WTC11 (cell line): ENCODE measurements around the gene ATF3. TPM values are rescaled to one million over a fixed set of nuclear protein-coding genes. Genes with fewer than 3 reads are reported as not detected.

ENCODE experiments used
- ATAC-seq: fragments of 200-7000 bp; cut with Tn5 transposase; 2 replicates; pipeline ENCODE4 v1.10.0; 2021; ENCODE audit warnings: mild to moderate bottlenecking, moderate library complexity
- CTCF ChIA-PET: fragments of 300-600 bp; sonication (Branson Sonifier 250); formaldehyde crosslinking; loops from one replicate; lab custom pipeline; 2021; ENCODE audit warnings: antibody characterized with exemption; lab: Charles Lee
- POLR2A ChIA-PET: fragments of 350-600 bp; sonication (Branson Sonifier 250); formaldehyde crosslinking; loops from one replicate; lab custom pipeline; 2021; ENCODE audit warnings: antibody characterized with exemption; lab: Charles Lee
- DNase-seq: peaks from one replicate; pipeline ENCODE4 v3.0.0; 2021; ENCODE audit warnings: low spot score
- H3K27ac Mint-ChIP-seq: 2 replicates; pipeline ENCODE4 v1.8.0; 2021; ENCODE audit warnings: mixed read lengths
- H3K27me3 Mint-ChIP-seq: 2 replicates; pipeline ENCODE4 v1.8.0; 2021; ENCODE audit warnings: low read depth, mild to moderate bottlenecking, moderate library complexity, mixed read lengths
- H3K36me3 Mint-ChIP-seq: 2 replicates; pipeline ENCODE4 v1.8.0; 2021; ENCODE audit warnings: mixed read lengths
- H3K4me1 Mint-ChIP-seq: 2 replicates; pipeline ENCODE4 v1.8.0; 2022; ENCODE audit warnings: mixed read lengths
- H3K4me3 Mint-ChIP-seq: 2 replicates; pipeline ENCODE4 v1.8.0; 2021; ENCODE audit warnings: mild to moderate bottlenecking, moderate library complexity, mixed read lengths
- H3K9me3 Mint-ChIP-seq: 2 replicates; pipeline ENCODE4 v1.8.0; 2021; ENCODE audit warnings: mixed read lengths
- ARID4B ChIP-seq: sonication (generic); formaldehyde crosslinking; IDR thresholded peaks from 2 replicates; pipeline ENCODE4 v1.8.0; 2023; ENCODE audit warnings: missing genetic modification reagents, mild to moderate bottlenecking, borderline replicate concordance
- ATF1 ChIP-seq: sonication (generic); formaldehyde crosslinking; IDR thresholded peaks from 2 replicates; pipeline ENCODE4 v1.8.1; 2023; ENCODE audit warnings: mild to moderate bottlenecking, moderate library complexity, missing genetic modification reagents
- ATF3 ChIP-seq: sonication (generic); formaldehyde crosslinking; conservative IDR thresholded peaks from 2 replicates; pipeline ENCODE4 v1.8.1; 2022; ENCODE audit warnings: mild to moderate bottlenecking, missing genetic modification reagents
- CREB1 ChIP-seq: sonication (generic); formaldehyde crosslinking; IDR thresholded peaks from 2 replicates; pipeline ENCODE4 v1.8.0; 2023; ENCODE audit warnings: mild to moderate bottlenecking, missing genetic modification reagents
- ELF4 ChIP-seq: sonication (generic); formaldehyde crosslinking; IDR thresholded peaks from 2 replicates; pipeline ENCODE4 v1.8.1; 2022; ENCODE audit warnings: low read depth, mild to moderate bottlenecking, moderate library complexity, missing genetic modification reagents
- ESRRA ChIP-seq: sonication (generic); formaldehyde crosslinking; IDR thresholded peaks from 2 replicates; pipeline ENCODE4 v1.8.1; 2022; ENCODE audit warnings: mild to moderate bottlenecking, missing genetic modification reagents, borderline replicate concordance
- IRF2 ChIP-seq: sonication (generic); formaldehyde crosslinking; IDR thresholded peaks from 2 replicates; pipeline ENCODE4 v1.8.0; 2022; ENCODE audit warnings: low read depth, missing genetic modification reagents, borderline replicate concordance
- JAZF1 ChIP-seq: fragments of 250-450 bp; sonication (Bioruptor Pico); IDR thresholded peaks from 2 replicates; pipeline ENCODE4 v1.9.0; 2021; ENCODE audit warnings: moderate library complexity, mild to moderate bottlenecking, inconsistent platforms
- MXD4 ChIP-seq: fragments of 250-450 bp; sonication (Bioruptor Pico); IDR thresholded peaks from 2 replicates; pipeline ENCODE4 v1.8.0; 2021; ENCODE audit warnings: mild to moderate bottlenecking, moderate library complexity, borderline replicate concordance
- NFE2L1 ChIP-seq: sonication (generic); formaldehyde crosslinking; IDR thresholded peaks from 2 replicates; pipeline ENCODE4 v1.8.1; 2023; ENCODE audit warnings: missing genetic modification reagents
- NFYB ChIP-seq: sonication (generic); formaldehyde crosslinking; conservative IDR thresholded peaks from 2 replicates; pipeline ENCODE4 v1.8.0; 2022; ENCODE audit warnings: low read depth, missing genetic modification reagents
- NR3C1 ChIP-seq: sonication (generic); formaldehyde crosslinking; conservative IDR thresholded peaks from 2 replicates; pipeline ENCODE4 v1.8.1; 2023; ENCODE audit warnings: low read depth, mild to moderate bottlenecking, missing genetic modification reagents
- OVOL2 ChIP-seq: fragments of 250-450 bp; sonication (Bioruptor Pico); IDR thresholded peaks from 2 replicates; pipeline ENCODE4 v1.9.0; 2021; ENCODE audit warnings: mild to moderate bottlenecking, borderline replicate concordance
- PREB ChIP-seq: sonication (generic); formaldehyde crosslinking; IDR thresholded peaks from 2 replicates; pipeline ENCODE4 v1.8.1; 2022; ENCODE audit warnings: mild to moderate bottlenecking, missing genetic modification reagents, moderate library complexity, borderline replicate concordance
- RELA ChIP-seq: sonication (generic); formaldehyde crosslinking; IDR thresholded peaks from 2 replicates; pipeline ENCODE4 v1.8.1; 2022; ENCODE audit warnings: missing genetic modification reagents, mild to moderate bottlenecking, borderline replicate concordance
- TCF7 ChIP-seq: sonication (generic); formaldehyde crosslinking; IDR thresholded peaks from 2 replicates; pipeline ENCODE4 v1.8.0; 2022; ENCODE audit warnings: mild to moderate bottlenecking, low read depth, missing genetic modification reagents, moderate library complexity
- TEAD4 ChIP-seq: sonication (generic); formaldehyde crosslinking; IDR thresholded peaks from 2 replicates; pipeline ENCODE4 v1.8.0; 2022; ENCODE audit warnings: mild to moderate bottlenecking, missing genetic modification reagents
- ZNF121 ChIP-seq: sonication (generic); formaldehyde crosslinking; IDR thresholded peaks from 2 replicates; pipeline ENCODE4 v1.8.0; 2023; ENCODE audit warnings: missing genetic modification reagents
- ZNF219 ChIP-seq: sonication (generic); formaldehyde crosslinking; IDR thresholded peaks from 2 replicates; pipeline ENCODE4 v1.8.0; 2023; ENCODE audit warnings: missing genetic modification reagents, mild to moderate bottlenecking, borderline replicate concordance
- ZNF671 ChIP-seq: fragments of 250-450 bp; sonication (Bioruptor Pico); IDR thresholded peaks from 2 replicates; pipeline ENCODE4 v1.8.0; 2021; ENCODE audit warnings: mild to moderate bottlenecking
- total RNA-seq: library from RNA; stranded (reverse); gene quantifications from 3 replicates; pipeline ENCODE4 v1.2.3, GENCODE V29; 2021
- TF ChIP-seq, protein P1 (sequence below): fragments of 250-450 bp; sonication (Bioruptor Pico); IDR thresholded peaks from 2 replicates; pipeline ENCODE4 v1.9.0; 2021; ENCODE audit warnings: moderate library complexity, mild to moderate bottlenecking, inconsistent platforms, borderline replicate concordance
- TF ChIP-seq, protein P2 (sequence below): sonication (generic); formaldehyde crosslinking; IDR thresholded peaks from 2 replicates; pipeline ENCODE4 v1.8.1; 2022; ENCODE audit warnings: missing genetic modification reagents, borderline replicate concordance
- TF ChIP-seq, protein P3 (sequence below): fragments of 250-450 bp; sonication (Bioruptor Pico); IDR thresholded peaks from 2 replicates; pipeline ENCODE4 v1.8.0; 2021; ENCODE audit warnings: mild to moderate bottlenecking

ATF3 gene
- total RNA-seq, 1 experiment from 2014 or later: 19.4 TPM

DNA sequence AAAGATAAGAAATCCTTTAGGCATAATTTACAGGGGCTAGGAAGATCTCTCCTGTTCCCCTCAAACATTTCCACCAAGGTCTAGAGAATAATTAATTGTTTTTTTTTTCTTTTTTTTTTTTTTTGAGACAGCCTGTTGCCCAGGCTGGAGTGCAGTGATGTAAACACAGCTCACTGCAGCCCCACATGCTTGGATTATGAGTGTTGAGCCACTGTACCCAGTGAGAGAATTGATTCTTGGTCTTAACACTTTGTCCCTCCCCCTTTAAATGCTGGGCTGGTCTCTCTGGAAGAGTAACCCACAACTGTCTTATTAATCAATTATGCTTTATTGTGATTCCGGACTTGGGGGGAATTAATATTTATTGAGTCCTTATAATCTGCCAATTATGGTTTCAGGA lies 33.4 kb downstream of the ATF3 start (continued):
- TF ChIP-seq PREB: no peak
- no peak for TF ChIP-seq TCF7 (CRISPR knock-in tag)
- TF ChIP-seq ELF4: no peak
- no peak for TF ChIP-seq ZNF671 (CRISPR knock-in tag)

- TF ChIP-seq, protein P1, sequence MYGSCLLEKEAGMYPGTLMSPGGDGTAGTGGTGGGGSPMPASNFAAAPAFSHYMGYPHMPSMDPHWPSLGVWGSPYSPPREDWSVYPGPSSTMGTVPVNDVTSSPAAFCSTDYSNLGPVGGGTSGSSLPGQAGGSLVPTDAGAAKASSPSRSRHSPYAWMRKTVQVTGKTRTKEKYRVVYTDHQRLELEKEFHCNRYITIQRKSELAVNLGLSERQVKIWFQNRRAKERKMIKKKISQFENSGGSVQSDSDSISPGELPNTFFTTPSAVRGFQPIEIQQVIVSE: no peak
- no peak for TF ChIP-seq ARID4B (CRISPR knock-in tag)
- no peak for TF ChIP-seq IRF2 (CRISPR knock-in tag)
- no peak for TF ChIP-seq JAZF1 (CRISPR knock-in tag)
- no peak for TF ChIP-seq ATF3 (CRISPR knock-in tag)
- TF ChIP-seq NFYB (CRISPR knock-in tag): no peak
- no peak for TF ChIP-seq ATF1
- Mint-ChIP-seq H3K9me3 (peaks cover 7% of the 10 kb centered on the region; the same call in 1 of the 2 replicates), H3K27me3 (peaks cover 3% of the 10 kb centered on the region; the same call in 1 of the 2 replicates), H3K4me3 (no peak overlapping the region), H3K36me3 (no peaks in the 10 kb centered on the region), H3K4me1 (peaks cover 2% of the 10 kb centered on the region; the same call in 1 of the 2 replicates), H3K27ac (no peak overlapping the region)
- ChIA-PET CTCF (interaction anchor here (1.3 to 1.4 kb wide), 2 partner anchors 21 to 167 kb away, joined by 3 to 7 read pairs; no protein-coding TSS in a partner anchor), POLR2A (no interaction called here)
- DNase-seq (no peak), ATAC-seq (no peak)
These were observed 35.3 kb downstream of the ATF3 start for GRCh38 chr1:212643877-212644276.

DNA sequence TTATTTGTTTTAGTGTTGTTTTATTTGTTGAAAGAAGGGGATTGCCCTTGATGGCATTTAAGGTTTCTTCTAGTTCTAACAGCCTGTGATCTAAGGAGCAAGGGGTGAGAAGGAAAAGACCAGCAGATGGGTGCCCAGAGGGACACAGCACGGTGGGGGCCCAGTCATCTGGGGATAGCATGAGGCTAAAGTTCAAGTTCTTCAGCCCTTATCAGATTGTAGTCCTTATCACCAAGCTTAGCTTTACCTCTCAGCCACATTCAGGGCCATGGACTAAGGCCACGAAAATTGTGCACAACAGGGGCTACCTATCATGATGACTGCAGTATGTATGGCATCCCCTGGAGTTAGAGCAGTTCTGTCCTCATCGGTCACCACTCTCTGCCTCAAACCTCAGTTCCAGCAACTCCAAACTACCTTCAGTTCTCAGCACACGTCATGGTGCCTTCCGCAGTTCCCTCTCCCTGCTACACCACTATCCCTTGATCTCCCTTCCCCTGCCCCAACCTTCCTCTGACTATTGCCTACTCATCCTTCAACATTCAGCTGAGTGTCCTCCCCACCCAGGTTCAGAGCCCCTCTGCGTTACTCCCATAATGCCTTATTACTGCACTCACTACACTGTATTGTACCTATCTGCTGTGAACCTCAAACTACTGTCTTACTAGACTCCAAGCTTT lies 36.4 kb downstream of the ATF3 start:
- Mint-ChIP-seq H3K4me1 (no peaks in the 10 kb centered on the region), H3K9me3 (peaks cover 7% of the 10 kb centered on the region; the same call in 1 of the 2 replicates), H3K27ac (no peak overlapping the region), H3K4me3 (no peak overlapping the region), H3K27me3 (no peaks in the 10 kb centered on the region), H3K36me3 (no peaks in the 10 kb centered on the region)
- CTCF ChIA-PET: interaction anchor here (1.4 kb wide), 1 partner anchor 168 kb away, joined by 3 read pairs; no protein-coding TSS in a partner anchor
- DNase-seq (no peak), ATAC-seq (no peak)
- POLR2A ChIA-PET: no interaction called here
- TF ChIP-seq, protein P2, sequence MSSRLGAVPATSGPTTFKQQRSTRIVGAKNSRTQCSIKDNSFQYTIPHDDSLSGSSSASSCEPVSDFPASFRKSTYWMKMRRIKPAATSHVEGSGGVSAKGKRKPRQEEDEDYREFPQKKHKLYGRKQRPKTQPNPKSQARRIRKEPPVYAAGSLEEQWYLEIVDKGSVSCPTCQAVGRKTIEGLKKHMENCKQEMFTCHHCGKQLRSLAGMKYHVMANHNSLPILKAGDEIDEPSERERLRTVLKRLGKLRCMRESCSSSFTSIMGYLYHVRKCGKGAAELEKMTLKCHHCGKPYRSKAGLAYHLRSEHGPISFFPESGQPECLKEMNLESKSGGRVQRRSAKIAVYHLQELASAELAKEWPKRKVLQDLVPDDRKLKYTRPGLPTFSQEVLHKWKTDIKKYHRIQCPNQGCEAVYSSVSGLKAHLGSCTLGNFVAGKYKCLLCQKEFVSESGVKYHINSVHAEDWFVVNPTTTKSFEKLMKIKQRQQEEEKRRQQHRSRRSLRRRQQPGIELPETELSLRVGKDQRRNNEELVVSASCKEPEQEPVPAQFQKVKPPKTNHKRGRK (CRISPR knock-in tag): no peak
- TF ChIP-seq OVOL2 (CRISPR knock-in tag) (no peak), ZNF121 (no peak), NR3C1 (no peak), IRF2 (CRISPR knock-in tag) (no peak), ZNF219 (CRISPR knock-in tag) (no peak), RELA (CRISPR knock-in tag) (no peak), MXD4 (CRISPR knock-in tag) (no peak), TEAD4 (CRISPR knock-in tag) (no peak), ESRRA (no peak), CREB1 (CRISPR knock-in tag) (no peak), NFE2L1 (CRISPR knock-in tag) (no peak)
- TF ChIP-seq, protein P3, sequence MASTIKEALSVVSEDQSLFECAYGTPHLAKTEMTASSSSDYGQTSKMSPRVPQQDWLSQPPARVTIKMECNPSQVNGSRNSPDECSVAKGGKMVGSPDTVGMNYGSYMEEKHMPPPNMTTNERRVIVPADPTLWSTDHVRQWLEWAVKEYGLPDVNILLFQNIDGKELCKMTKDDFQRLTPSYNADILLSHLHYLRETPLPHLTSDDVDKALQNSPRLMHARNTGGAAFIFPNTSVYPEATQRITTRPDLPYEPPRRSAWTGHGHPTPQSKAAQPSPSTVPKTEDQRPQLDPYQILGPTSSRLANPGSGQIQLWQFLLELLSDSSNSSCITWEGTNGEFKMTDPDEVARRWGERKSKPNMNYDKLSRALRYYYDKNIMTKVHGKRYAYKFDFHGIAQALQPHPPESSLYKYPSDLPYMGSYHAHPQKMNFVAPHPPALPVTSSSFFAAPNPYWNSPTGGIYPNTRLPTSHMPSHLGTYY (CRISPR knock-in tag): no peak
